HCEC 1CT (cell line): ENCODE data around the gene TNFRSF21.
"Not testable (repeated sequence)": the region's sequence is repeated elsewhere in the genome, so short reads cannot be mapped to it uniquely, and the experiment has no call there.

Experiments
- DNase-seq: peaks from one replicate; pipeline ENCODE4 v3.0.0-alpha.2; 2017

Gene TNFRSF21

DNA sequence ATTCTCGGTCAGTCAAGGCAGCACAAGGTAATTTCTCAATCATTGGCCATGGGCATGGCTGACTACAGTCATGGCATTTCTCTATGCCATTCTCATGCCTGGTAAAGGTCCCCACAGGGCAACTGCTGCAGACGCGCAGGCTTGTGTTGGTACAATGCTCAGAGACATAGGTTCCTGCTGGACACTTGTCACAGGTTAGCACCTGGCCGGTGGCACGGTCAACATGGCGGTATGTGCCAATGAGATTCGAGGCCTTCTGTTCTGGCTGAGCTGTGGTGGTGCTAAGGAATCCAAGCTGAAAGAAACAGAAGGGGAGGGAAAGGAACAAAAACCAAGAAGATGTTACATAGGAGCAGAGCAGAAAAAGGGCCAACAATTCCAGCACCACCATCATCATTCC is 23.4 kb downstream of the TNFRSF21 start:
- DNase-seq, result no peak

DNA sequence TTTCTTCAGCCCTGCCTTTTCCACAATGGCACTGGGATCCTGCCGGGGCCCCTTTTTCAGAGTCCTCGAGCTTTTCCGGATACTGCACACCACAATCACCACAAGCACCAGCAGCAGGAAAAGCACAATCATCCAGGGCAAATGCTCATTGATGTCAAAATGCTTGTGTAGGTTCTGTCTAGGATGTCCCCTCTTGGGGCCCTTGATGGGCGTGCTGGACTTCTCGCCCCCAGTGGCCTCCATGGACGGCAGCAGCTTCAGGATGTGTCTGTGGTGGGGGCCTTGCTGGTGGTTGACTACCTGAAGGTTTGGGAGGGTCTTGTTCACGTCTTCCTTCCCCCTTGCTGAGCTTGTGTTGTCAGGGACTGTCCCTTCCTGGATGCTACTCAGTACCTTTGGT is 25.7 kb downstream of the TNFRSF21 start:
- no peak for DNase-seq

DNA sequence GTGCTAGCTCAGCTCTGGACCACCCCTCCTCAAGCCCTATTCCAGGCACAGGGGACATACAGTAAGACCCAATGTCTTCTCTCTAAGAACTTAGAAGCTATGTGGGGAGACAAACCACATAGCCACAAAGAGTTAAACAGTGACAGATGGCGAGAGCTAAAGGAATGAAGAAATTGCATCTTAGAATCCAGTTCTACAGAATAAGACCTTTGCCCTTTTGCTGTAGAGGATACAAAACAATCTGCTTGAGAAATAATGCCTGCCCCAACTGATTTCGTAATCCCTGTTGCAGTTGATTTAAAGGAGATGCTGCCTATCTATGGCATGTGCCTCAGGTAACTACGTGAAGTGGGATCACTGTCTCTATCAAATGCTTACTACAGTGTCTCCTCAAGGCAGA is 31.2 kb downstream of the TNFRSF21 start:
- peak; percentile 74 for DNase-seq

DNA sequence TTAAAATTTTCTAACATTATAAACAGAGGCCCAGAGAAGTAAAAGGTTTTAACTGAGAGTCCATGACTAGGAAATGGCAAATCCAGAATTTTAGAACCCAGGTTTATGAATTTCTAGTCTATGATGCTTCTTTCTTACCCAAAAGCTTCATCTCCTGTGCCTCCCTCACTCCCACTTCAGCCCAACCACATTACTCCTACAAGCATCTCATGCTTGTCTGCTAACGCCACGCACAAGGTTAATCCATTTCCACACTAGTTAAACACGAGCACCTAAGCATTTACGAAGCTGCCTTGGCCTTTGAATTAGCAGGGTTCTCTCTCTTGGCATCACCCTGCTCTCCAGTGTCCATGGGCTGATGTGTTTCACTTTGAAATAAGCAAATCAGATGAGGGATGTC is 32.0 kb downstream of the TNFRSF21 start:
- DNase-seq, result no peak

DNA sequence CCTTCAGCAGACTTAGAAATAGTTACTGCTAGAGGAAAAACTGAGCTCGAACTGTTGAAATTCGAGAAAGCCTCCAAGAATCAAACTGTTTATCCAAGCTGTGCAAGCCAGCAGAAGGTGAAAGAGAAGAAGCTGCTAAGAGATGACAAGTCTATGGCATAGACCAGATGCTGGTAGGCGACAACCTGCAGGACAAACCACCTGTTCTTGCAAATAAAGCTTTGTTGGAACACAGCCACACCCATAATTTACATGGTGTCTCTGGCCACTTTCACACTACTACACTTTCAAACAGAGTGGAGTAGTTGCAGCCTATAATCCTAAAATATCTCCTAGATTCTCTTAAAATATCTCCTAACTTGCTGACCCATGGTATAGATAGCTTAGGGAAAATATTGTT is 33.3 kb downstream of the TNFRSF21 start:
- no peak for DNase-seq

DNA sequence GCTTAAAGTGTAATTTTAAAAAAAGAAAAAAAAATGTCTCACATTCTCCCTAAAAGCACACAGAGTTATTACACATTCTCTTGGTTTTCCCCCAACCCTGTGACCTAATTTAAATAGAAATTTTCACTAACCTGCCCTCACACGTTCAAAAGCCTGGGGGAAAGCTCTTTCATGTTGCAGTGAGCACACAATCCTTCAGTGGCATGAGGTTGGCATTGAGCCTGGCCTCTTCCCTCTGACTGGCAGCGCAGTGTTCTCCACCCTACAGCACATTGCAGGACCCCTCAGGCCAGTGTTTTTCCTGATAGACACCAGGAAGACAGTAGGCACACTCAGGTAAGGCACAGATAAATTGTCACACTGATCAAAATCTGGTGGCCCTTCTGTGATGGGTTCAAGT is 34.1 kb downstream of the TNFRSF21 start:
- DNase-seq, result no peak

DNA sequence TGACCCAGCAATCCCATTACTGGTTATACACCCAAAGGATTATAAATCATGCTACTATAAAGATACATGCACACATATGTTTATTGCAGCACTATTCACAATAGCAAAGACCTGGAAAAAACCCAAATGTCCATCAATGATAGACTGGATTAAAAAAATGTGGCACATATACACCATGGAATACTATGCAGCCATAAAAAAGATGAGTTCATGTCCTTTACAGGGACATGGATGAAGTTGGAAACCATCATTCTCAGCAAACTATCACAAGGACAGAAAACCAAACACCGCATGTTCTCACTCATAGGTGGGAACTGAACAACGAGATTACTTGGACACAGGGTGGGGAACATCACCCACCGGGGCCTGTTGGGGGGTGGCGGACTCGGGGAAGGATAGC is 34.6 kb downstream of the TNFRSF21 start:
- DNase-seq, result not testable (repeated sequence)

DNA sequence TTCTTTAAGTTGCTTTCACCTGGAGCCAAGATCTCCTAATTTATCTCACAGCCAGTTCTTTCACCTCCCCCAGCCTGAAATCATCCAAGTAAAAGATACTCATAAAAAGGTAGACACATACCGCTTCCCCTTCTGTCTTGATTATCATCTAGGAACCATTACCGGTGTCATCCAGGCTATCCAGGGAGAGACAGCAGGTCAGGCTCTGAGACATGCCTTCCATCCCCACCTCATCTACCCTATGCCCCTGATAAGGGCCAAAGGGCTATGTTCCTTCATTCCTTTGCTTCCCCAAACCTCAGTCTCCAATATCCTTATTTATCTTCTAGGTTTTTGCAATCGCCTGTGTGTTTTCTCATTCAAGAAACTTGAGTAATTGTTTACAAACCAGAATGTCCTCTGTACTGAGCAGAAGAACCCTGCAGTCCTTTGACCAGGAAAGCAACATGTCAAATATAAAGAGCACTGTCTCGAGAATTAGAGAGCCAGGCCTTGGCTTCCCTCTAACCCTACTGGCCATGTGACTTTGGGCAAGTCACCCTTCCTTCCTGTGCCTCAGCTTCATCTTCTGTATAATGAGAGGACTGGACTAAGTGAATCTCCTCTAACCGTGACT is 41.0 kb downstream of the TNFRSF21 start:
- DNase-seq, result no peak

DNA sequence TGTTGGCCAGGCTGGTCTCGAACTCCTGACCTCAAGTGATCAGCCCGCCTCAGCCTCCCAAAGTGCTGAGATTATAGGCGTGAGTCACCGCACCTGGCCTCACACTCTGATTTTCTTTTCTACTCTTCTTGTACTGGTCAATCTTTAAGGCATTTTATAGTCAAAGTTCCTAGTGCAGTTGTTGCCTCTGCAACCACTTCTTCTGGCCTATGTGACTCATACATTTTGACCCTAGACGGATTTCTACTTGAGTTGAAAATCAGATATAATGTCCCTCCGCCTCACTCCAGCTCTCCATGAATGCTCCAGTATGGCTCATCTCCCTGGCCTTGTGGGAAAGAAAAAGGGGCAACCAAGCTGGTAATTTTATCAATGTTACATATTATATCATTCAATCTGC is 42.4 kb downstream of the TNFRSF21 start:
- no peak for DNase-seq

DNA sequence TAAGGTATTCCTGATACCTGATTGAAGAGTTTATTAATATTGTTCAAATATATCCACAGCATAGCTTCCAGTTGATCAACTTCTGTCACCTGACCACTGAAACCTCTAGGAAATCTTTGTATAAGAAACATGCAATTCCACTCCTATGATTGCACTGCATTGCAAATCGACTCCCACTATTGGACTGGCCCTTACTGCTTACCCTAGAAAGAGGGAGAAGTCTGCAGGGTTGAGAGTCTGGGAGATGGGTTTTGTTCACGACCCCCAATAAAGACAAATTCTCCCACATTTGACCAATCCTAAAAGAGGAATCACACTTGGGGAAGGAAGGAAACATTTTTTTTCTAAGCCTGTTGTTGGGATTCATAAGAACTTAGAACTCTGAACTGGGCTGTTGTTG is 43.7 kb downstream of the TNFRSF21 start:
- DNase-seq, result no peak

DNA sequence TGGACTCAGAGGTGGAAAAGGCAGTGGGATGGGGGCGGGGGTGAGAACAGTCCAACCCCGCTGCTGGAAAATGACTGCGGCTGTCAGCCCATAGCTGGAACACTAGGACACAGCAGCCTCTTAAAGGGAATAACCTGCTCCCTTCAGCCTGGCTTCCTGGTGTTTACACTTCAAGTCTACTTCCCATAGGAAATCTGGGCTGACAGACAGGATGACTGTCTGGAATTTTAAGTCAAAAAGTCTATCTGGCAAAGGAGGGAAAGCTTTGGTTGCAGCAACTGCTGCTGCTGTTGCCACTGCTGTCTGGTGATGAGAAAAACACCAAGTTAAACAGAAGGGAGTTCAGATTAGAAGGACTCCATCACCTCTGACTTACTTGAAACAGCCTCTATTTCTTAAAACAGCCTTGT is 44.9 kb downstream of the TNFRSF21 start:
- DNase-seq, result no peak

DNA sequence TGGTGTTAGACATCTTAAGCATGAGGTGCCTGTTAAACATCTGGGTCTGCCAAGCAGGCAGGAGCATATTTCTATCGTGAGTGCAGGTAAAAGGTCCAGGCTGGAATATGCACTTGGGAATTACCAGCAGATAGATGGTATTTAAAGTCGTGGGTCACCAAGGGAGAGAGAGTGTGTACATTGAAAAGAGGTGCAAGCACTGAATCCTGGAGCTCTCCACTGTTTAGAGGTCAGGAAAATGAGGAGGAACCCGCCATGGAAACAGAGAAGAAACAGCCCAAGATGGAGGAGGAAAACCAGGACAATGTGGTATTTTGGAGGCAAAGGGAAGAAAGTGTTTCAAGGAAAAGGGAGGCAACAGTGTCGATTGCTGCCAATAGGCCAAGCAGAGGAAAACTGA is 46.4 kb downstream of the TNFRSF21 start:
- no peak for DNase-seq

DNA sequence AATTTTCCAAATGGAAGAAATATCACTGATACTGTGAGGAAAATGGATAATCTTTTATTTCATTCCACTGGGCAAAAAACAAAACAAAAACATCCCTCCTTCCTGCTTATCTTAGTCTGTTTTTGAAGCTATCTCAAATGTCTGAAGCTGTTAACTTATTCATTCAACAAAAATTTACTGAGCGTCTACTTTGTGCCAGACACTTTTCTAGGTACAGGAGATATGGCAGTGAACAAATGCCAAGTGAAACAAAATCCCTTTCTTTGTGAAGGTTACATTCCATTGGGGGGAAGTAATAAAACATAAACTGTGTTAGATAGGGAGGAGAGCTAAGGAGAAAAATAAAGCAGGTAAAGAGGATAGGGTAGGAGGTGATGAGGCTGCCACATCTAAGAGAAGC is 47.5 kb downstream of the TNFRSF21 start:
- DNase-seq, result no peak

DNA sequence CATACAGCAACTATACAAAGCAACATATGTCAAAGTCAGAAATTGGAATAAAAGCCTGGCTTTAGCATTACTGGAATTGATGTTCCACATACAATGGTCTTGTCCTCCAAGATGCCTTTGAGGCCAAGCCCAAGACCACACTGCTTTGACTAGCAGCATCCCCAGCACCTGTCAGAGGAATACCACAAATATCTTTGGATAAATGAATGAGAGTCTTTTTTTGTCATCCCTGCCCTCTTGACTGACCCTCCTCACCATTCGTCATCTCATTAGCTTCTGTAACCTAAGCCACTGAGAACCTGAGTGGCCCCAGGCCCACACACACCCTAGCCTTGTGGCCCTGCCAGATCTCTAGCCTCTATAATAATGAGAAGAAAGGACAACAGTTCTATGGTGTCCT is 48.5 kb downstream of the TNFRSF21 start:
- DNase-seq, result no peak

DNA sequence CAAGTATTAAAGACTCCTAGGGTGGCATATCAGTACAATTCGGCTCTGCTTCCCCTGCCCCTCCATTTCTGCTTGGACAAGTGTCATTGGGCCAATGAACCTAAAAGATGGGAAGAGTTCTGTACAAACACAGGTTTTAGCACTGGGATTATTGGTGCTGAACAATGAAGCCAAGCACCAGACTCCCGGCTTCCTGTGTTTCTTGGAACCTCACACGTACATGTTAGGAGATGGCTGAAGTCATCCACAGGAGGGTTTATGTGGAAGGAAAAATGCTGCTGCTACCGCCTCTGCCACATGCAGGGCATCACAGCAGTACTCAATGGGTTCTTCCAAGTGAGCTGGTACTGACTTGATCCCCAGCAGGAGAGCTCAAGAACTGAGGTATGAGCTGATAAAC is 49.7 kb downstream of the TNFRSF21 start:
- DNase-seq, result no peak

DNA sequence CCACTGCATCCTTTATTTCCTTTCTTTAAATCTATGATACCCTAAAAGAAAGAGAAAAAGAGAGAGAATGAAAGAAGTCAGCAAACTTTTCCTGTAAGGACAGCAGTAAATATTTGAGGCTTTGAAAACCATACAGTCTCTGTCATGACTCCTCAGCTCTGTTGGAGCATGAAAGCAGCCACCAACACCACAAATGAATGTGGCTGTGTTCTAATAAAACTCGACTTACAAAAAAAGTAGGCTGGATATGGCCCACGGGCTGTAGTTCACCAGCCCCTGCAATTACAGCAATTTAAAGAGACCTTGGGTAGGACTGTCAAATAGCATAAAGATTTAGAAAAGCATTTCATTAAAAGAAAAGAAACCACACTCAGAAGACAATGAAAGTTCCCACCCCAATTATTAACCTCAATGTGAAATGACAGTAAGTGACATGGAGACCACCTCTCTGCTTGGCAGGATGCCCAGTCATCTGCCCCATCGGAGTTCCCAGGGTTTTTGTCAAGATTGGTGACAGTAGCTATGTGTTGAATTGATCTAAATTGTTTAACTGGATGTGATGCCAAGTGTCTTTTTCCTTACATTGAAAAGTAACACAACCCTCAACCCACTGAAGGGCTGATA is 50.9 kb downstream of the TNFRSF21 start:
- DNase-seq, result no peak

DNA sequence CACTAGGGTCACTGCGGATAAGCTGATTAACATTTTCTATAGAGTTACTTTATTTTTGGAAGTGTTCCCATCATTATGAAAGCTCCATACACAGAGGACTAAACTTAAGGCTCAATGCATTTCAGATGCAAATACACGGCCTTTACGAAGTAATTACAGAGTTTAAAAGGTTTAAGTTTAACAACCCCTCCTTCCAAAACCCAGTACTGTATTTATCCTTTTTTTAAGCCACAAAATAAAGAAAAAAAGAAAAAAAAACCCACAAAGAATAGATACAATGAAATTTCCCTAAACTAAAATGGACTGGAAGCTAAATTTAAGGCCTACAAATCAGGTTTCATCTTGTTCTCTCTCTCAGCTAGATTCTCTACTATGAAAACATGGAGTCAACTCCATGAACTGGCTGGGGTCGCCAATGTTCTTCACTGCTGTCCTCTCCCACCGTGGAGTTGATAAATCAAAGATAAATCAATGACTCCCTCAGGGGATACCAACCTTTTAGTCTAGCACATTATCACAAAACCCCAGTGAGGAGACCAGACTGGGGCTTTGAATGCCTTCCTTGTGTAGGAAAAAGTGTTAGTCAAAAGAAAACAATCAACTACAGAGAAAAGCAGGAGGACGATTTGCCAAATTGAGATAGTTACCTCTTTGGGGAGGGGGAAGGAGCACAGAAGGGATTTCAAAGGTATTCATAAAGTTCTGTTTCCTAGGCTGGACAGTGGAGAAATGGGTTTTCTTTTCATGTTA is 52.5 kb downstream of the TNFRSF21 start:
- no peak for DNase-seq

DNA sequence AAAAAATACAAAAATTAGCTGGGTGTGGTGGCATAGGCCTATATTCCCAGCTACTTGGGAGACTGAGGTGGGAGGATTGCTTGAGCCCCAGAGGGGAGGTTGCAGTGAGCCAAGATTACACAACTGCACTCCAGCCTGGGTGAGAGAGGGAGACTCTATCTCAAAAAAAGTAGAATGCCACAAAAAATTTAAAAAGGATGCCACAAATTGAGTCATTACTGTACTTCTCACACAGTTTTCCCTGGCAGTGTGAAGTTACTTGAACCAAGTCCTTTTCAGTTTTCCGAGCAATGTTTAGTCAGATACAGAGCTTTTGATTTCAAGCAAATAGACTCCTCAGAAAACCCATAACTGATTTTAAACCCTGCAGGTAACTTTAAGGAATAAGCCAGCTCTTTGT is 53.3 kb downstream of the TNFRSF21 start:
- no peak for DNase-seq

DNA sequence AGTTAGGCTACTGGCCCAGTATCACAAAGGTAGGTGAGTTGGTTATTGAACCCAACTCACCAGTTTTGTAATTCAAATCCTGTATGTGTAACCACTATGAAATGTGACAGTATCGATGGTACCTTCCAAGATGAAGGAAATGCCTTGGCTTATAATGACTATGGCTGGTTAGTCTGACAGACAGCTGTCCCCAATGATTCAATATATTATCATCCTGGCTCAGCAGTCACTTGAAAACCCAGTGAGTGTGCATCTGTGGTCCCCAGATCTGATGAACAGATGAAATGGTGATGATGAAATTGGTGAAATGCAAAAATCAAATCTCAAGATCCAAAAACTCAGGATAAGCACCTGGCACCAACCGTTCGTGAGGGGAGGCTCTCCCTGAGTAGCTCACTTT is 54.8 kb downstream of the TNFRSF21 start:
- no peak for DNase-seq

DNA sequence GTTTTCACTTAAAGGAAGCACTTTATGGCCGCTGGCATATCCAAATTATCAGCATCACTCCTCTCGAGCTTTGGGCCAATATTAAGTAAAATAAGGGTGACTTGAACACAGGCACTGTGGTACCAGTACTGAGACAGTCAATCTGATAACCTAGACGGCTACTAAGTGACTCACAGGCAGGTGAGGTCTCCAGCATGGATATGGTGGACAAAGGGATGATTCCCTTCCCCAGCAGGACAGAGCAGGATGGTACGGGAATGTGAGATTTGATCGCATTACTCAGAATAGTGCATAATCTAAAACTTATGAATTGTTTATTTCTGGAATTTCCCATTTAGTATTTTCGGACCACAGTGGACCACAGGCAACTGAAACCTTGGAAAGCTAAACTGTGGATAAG is 55.7 kb downstream of the TNFRSF21 start:
- no peak for DNase-seq

DNA sequence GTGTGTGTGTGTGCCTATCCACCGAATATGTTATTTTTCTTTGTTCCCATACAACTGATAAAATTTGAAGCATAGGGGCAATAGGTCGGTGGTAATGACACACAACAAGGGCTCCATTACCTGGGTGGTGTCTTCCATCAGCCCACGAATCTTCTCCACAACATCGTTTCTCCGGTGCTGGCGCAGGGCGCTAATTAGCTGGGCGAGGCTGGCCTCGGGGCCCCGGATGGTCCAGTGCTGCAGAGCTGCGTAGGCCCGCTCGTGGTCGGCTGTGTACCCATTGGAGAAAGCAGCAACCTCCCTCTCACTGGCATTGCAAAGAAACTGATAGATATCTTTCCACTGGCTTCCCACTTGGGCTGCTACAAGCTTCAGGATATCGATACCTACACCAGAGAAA is 56.6 kb downstream of the TNFRSF21 start:
- no peak for DNase-seq

DNA sequence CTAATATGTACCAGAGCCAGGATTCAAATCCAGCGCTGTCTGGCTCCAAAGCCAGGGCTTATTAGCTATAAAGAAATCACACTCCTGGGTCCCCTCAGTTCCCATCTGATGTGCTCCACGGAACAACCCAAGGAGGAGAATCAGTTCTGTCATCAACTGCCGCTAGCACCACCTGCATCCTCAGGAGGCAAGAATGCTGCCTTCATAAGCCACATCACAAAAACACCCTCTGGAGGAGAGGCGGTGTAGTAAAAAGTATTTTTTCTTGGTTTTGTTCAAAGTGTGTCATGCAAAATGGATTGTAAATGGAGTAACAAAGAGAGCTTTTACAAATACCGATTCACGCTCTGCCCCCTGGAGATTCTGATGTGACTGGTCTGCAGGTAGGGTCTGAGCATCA is 57.1 kb downstream of the TNFRSF21 start:
- DNase-seq, result no peak

DNA sequence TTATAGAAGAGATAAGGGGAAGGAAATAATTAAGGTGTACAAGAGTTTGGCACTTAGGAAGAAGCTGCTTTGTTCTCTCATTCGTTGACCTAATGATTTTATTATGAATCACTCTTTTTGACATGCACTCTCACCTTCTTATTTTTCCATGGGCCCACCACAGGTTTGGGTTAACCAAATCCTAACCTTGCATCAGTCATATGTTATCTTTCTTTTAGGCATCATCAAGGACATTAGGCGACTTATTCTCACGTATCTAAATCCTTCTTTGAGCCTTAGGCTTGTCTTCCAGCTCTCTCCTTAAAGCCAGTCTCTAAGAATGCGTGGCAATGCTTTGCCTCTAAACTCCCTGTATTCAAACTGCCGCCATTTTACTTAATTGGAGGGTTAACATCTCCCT is 58.3 kb downstream of the TNFRSF21 start:
- no peak for DNase-seq

DNA sequence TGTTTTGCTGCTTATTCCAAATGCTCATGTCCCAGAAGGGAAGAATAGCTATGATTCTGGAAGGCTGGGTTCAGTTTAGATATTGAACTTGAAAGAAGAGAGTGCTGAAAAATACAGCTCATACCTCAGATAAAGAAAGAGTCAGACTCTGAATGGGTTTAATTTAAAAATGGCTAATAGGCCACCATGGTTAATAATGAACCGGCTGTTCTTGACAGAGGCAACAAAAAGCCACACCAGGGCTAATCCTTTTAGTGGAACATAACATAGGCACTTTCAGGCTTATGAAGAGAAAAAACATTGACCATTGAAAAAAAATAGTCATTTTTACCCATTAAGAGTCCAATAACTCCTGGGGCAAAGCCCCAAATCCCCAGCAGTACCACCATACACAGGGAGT is 59.4 kb downstream of the TNFRSF21 start:
- no peak for DNase-seq

DNA sequence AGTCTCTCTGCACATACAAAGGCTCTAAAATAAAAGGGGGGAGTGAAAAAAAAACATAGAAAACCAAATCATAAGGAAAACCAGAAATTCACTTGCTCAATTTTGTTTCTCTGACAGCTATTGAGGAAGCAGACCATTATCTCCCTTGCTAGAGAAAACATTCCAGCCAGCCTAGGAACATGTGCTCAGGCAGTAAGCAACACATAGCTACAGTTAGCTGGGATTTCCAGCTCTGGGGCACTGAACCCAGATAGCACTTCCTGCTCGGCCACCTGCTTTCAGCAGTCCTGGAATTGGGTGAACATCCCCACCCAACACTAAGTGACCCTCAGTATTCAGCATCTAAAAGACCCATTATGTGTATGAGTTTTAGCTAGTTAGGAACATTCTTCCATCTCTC is 61.3 kb downstream of the TNFRSF21 start:
- DNase-seq, result no peak
